Measurements from ENCODE around the gene PRIM2.
"Not testable (repeated sequence)": the region's sequence is repeated elsewhere in the genome, so short reads cannot be mapped to it uniquely, and the experiment has no call there.

PRIM2 gene

GRCh38 chr6:57515171-57515570 lies 197.7 kb downstream of the PRIM2 start:
- not testable (repeated sequence) for DNase-seq

GRCh38 chr6:57515845-57516244 lies 198.4 kb downstream of the PRIM2 start:
- not testable (repeated sequence) for DNase-seq

GRCh38 chr6:57516776-57517175 lies 199.3 kb downstream of the PRIM2 start:
- not testable (repeated sequence) for DNase-seq

- DNase-seq: not testable (repeated sequence)
These were observed 201.8 kb downstream of the PRIM2 start for GRCh38 chr6:57519198-57519597.

- not testable (repeated sequence) for DNase-seq
These were observed 203.7 kb downstream of the PRIM2 start for GRCh38 chr6:57521085-57521484.

- not testable (repeated sequence) for DNase-seq
These were observed 205.8 kb downstream of the PRIM2 start for GRCh38 chr6:57523221-57523620.

GRCh38 chr6:57529755-57530154 lies 212.3 kb downstream of the PRIM2 start:
- DNase-seq: not testable (repeated sequence)

- DNase-seq: not testable (repeated sequence)
These were observed 215.2 kb downstream of the PRIM2 start for GRCh38 chr6:57532660-57533059.

GRCh38 chr6:57535121-57535520 lies 217.7 kb downstream of the PRIM2 start:
- DNase-seq: not testable (repeated sequence)

- DNase-seq: not testable (repeated sequence)
These were observed 218.6 kb downstream of the PRIM2 start for GRCh38 chr6:57535994-57536393.

- DNase-seq: not testable (repeated sequence)
These were observed 220.5 kb downstream of the PRIM2 start for GRCh38 chr6:57537916-57538315.

- not testable (repeated sequence) for DNase-seq
These were observed 234.5 kb downstream of the PRIM2 start for GRCh38 chr6:57551961-57552360.

- DNase-seq: not testable (repeated sequence)
These were observed 240.4 kb downstream of the PRIM2 start for GRCh38 chr6:57557855-57558254.

- not testable (repeated sequence) for DNase-seq
These were observed 241.7 kb downstream of the PRIM2 start for GRCh38 chr6:57559170-57559569.

GRCh38 chr6:57562233-57562632 lies 244.8 kb downstream of the PRIM2 start:
- not testable (repeated sequence) for DNase-seq

GRCh38 chr6:57572119-57572518 lies 254.7 kb downstream of the PRIM2 start:
- DNase-seq: not testable (repeated sequence)

GRCh38 chr6:57572844-57573243 lies 255.4 kb downstream of the PRIM2 start:
- DNase-seq: not testable (repeated sequence)

GRCh38 chr6:57577023-57577422 lies 259.6 kb downstream of the PRIM2 start:
- DNase-seq: not testable (repeated sequence)

- DNase-seq: not testable (repeated sequence)
These were observed 262.1 kb downstream of the PRIM2 start for GRCh38 chr6:57579489-57579888.

- DNase-seq: not testable (repeated sequence)
These were observed 264.2 kb downstream of the PRIM2 start for GRCh38 chr6:57581586-57581985.

GRCh38 chr6:57601105-57601504 lies 283.7 kb downstream of the PRIM2 start:
- not testable (repeated sequence) for DNase-seq

- not testable (repeated sequence) for DNase-seq
These were observed 287.9 kb downstream of the PRIM2 start for GRCh38 chr6:57605303-57605702.

- DNase-seq: not testable (repeated sequence)
These were observed 288.9 kb downstream of the PRIM2 start for GRCh38 chr6:57606331-57606730.

- not testable (repeated sequence) for DNase-seq
These were observed 293.2 kb downstream of the PRIM2 start for GRCh38 chr6:57610612-57611011.

- not testable (repeated sequence) for DNase-seq
These were observed 301.5 kb downstream of the PRIM2 start for GRCh38 chr6:57618959-57619358.
